ENCODE measurements around the gene FBXL12.

GRCh38 chr19:9850235-9850959 lies 31.5 kb upstream of the FBXL12 start:
- TF ChIP-seq CTCF (conservative IDR thresholded peaks at IDR 0.05; ENCODE audit: low read depth, low read length) (no peak), EZH2 (IDR thresholded peaks at IDR 0.05; ENCODE audit: borderline replicate concordance, low read depth, low read length, poor library complexity, severe bottlenecking) (no peak)
